22Rv1 (cell line): ENCODE measurements around the gene ARHGEF40.

Source experiments
- ZFX ChIP-seq: fragments of 450-650 bp; IDR thresholded peaks from 2 replicates; pipeline ENCODE4 v1.6.1; 2017; ENCODE audit warnings: antibody characterized with exemption, borderline replicate concordance
- TF ChIP-seq, protein P1 (sequence below): fragments of 450-650 bp; IDR thresholded peaks from 2 replicates; pipeline ENCODE4 v1.5.1; 2017; ENCODE audit warnings: mild to moderate bottlenecking

DNA sequence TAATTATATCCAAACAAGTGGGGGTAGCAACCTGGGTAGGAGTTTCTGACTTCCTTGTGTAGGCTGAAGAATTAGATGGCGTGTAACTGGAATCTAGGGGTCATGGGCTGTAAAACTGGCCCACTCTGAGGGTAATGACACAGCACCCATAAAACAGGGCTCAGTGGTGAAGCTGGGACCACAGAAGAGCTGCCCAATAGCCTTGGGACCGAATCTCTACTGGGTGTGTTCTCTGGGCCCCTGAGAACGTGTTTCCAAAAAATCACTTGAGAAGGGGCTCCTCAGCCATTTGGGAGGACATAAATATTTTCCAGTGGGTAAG lies 8.8 kb upstream of the ARHGEF40 start:
- TF ChIP-seq, protein P1, sequence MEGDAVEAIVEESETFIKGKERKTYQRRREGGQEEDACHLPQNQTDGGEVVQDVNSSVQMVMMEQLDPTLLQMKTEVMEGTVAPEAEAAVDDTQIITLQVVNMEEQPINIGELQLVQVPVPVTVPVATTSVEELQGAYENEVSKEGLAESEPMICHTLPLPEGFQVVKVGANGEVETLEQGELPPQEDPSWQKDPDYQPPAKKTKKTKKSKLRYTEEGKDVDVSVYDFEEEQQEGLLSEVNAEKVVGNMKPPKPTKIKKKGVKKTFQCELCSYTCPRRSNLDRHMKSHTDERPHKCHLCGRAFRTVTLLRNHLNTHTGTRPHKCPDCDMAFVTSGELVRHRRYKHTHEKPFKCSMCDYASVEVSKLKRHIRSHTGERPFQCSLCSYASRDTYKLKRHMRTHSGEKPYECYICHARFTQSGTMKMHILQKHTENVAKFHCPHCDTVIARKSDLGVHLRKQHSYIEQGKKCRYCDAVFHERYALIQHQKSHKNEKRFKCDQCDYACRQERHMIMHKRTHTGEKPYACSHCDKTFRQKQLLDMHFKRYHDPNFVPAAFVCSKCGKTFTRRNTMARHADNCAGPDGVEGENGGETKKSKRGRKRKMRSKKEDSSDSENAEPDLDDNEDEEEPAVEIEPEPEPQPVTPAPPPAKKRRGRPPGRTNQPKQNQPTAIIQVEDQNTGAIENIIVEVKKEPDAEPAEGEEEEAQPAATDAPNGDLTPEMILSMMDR, result no peak
- no peak for TF ChIP-seq ZFX
